Upper lobe of left lung (tissue), 4 donors: Measurements from ENCODE around the gene RGCC.

ENCODE experiments used
- POLR2A ChIP-seq, 4 donors: fragments of 450-650 bp; IDR thresholded peaks; one replicate each; pipeline ENCODE4 v1.5.1; 2016 to 2017; ENCODE audit warnings: antibody characterized with exemption in 4 of 4, mild to moderate bottlenecking in 2 of 4
- TF ChIP-seq, protein P1 (sequence below), 6 experiments: fragments of 450-650 bp in 4 of 6; fragments of 200-600 bp in 2 of 6; sonication (generic) in 2 of 6; IDR thresholded peaks; one replicate each; pipeline ENCODE4 v1.5.1; 2016 to 2019; ENCODE audit warnings: antibody characterized with exemption in 6 of 6

DNA sequence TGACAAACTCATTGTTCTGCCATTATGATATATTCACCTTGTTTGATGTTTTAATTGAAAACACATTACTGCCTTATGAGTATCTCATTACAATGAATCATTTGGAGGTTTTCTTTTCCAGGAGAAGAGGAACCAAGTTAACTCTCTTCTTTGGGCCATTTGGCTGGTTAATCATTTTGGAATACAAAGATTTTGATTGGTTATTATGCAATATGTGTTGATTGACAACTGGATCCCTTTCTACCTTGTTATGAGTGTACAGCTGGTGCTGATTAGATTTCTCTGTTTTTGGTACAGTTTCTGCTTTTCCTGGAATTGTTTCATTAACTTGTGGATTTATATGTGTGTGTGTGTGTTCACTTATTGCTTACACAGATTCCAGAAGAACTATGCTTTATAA, 49.2 kb upstream of the RGCC start:
- TF ChIP-seq, protein P1, sequence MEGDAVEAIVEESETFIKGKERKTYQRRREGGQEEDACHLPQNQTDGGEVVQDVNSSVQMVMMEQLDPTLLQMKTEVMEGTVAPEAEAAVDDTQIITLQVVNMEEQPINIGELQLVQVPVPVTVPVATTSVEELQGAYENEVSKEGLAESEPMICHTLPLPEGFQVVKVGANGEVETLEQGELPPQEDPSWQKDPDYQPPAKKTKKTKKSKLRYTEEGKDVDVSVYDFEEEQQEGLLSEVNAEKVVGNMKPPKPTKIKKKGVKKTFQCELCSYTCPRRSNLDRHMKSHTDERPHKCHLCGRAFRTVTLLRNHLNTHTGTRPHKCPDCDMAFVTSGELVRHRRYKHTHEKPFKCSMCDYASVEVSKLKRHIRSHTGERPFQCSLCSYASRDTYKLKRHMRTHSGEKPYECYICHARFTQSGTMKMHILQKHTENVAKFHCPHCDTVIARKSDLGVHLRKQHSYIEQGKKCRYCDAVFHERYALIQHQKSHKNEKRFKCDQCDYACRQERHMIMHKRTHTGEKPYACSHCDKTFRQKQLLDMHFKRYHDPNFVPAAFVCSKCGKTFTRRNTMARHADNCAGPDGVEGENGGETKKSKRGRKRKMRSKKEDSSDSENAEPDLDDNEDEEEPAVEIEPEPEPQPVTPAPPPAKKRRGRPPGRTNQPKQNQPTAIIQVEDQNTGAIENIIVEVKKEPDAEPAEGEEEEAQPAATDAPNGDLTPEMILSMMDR (IDR thresholded peaks at IDR 0.05), result no peak
- TF ChIP-seq POLR2A (IDR thresholded peaks at IDR 0.05), result no peak
